ENCODE measurements around the gene DOCK4.

DOCK4 gene

GRCh38 chr7:111858331-111858730 is 347.9 kb downstream of the DOCK4 start:
- Histone ChIP-seq H3K27me3 (ENCODE audit: control insufficient read depth in 5 of 5, insufficient read depth in 4 of 5, low read length in 5 of 5) (no peaks in the 10 kb centered on the region), H3K36me3 (ENCODE audit: control insufficient read depth in 5 of 5, insufficient read depth in 5 of 5, low read length in 5 of 5) (peaks cover 0 to 14% (median 10%) of the 10 kb centered on the region in 5 donors), H3K4me3 (ENCODE audit: low read depth in 1 of 5, low read length in 5 of 5) (no peak overlapping the region), H3K9ac (ENCODE audit: low read length in 5 of 5) (no peak overlapping the region), H3K9me3 (ENCODE audit: control insufficient read depth in 5 of 5, low read length in 5 of 5) (no peaks in the 10 kb centered on the region), H3K27ac (ENCODE audit: low read depth, low read length) (no peak overlapping the region), H3K4me1 (ENCODE audit: control insufficient read depth in 5 of 5, insufficient read depth in 5 of 5, low read length in 5 of 5) (peaks cover 0 to 3% (median 0%) of the 10 kb centered on the region in 5 donors)

- Histone ChIP-seq H3K36me3 (ENCODE audit: control insufficient read depth in 5 of 5, insufficient read depth in 5 of 5, low read length in 5 of 5) (peaks cover 0 to 12% (median 10%) of the 10 kb centered on the region in 5 donors), H3K4me1 (ENCODE audit: control insufficient read depth in 5 of 5, insufficient read depth in 5 of 5, low read length in 5 of 5) (peaks cover 0 to 3% (median 0%) of the 10 kb centered on the region in 5 donors), H3K27me3 (ENCODE audit: control insufficient read depth in 5 of 5, insufficient read depth in 4 of 5, low read length in 5 of 5) (no peaks in the 10 kb centered on the region), H3K9me3 (ENCODE audit: control insufficient read depth in 5 of 5, low read length in 5 of 5) (no peaks in the 10 kb centered on the region), H3K4me3 (ENCODE audit: low read depth in 1 of 5, low read length in 5 of 5) (no peak overlapping the region), H3K27ac (ENCODE audit: low read depth, low read length) (no peak overlapping the region), H3K9ac (ENCODE audit: low read length in 5 of 5) (no peak overlapping the region)
Observed at GRCh38 chr7:111855842-111856227, 350.4 kb downstream of the DOCK4 start.

GRCh38 chr7:111855161-111855841 is 350.9 kb downstream of the DOCK4 start:
- Histone ChIP-seq H3K9ac (ENCODE audit: low read length in 5 of 5) (no peak overlapping the region), H3K27ac (ENCODE audit: low read depth, low read length) (no peak overlapping the region)

GRCh38 chr7:111853201-111853990 is 352.8 kb downstream of the DOCK4 start:
- Histone ChIP-seq H3K9me3 (ENCODE audit: control insufficient read depth in 5 of 5, low read length in 5 of 5) (no peaks in the 10 kb centered on the region), H3K4me1 (ENCODE audit: control insufficient read depth in 5 of 5, insufficient read depth in 5 of 5, low read length in 5 of 5) (peaks cover 0 to 3% (median 0%) of the 10 kb centered on the region in 5 donors), H3K9ac (ENCODE audit: low read length in 5 of 5) (no peak overlapping the region), H3K4me3 (ENCODE audit: low read depth in 1 of 5, low read length in 5 of 5) (no peak overlapping the region), H3K27me3 (ENCODE audit: control insufficient read depth in 5 of 5, insufficient read depth in 4 of 5, low read length in 5 of 5) (no peaks in the 10 kb centered on the region), H3K27ac (ENCODE audit: low read depth, low read length) (no peak overlapping the region), H3K36me3 (ENCODE audit: control insufficient read depth in 5 of 5, insufficient read depth in 5 of 5, low read length in 5 of 5) (peaks cover 0 to 3% (median 0%) of the 10 kb centered on the region in 5 donors)

More at GRCh38 chr7:111855161-111855841, 350.9 kb downstream of the DOCK4 start:
- peaks cover 0 to 7% (median 5%) of the 10 kb centered on the region in 5 donors for H3K36me3 ChIP-seq (ENCODE audit: control insufficient read depth in 5 of 5, insufficient read depth in 5 of 5, low read length in 5 of 5)
- H3K4me3 ChIP-seq (ENCODE audit: low read depth in 1 of 5, low read length in 5 of 5): no peak overlapping the region
- peaks cover 0 to 3% (median 0%) of the 10 kb centered on the region in 5 donors for H3K4me1 ChIP-seq (ENCODE audit: control insufficient read depth in 5 of 5, insufficient read depth in 5 of 5, low read length in 5 of 5)
- H3K9me3 ChIP-seq (ENCODE audit: control insufficient read depth in 5 of 5, low read length in 5 of 5): no peaks in the 10 kb centered on the region
- H3K27me3 ChIP-seq (ENCODE audit: control insufficient read depth in 5 of 5, insufficient read depth in 4 of 5, low read length in 5 of 5): no peaks in the 10 kb centered on the region

GRCh38 chr7:111852081-111852480 is 354.1 kb downstream of the DOCK4 start:
- H3K4me1 ChIP-seq (ENCODE audit: control insufficient read depth in 5 of 5, insufficient read depth in 5 of 5, low read length in 5 of 5): peaks cover 0 to 3% (median 0%) of the 10 kb centered on the region in 5 donors
- no peaks in the 10 kb centered on the region for H3K9me3 ChIP-seq (ENCODE audit: control insufficient read depth in 5 of 5, low read length in 5 of 5)
- H3K4me3 ChIP-seq (ENCODE audit: low read depth in 1 of 5, low read length in 5 of 5): no peak overlapping the region
- no peaks in the 10 kb centered on the region for H3K27me3 ChIP-seq (ENCODE audit: control insufficient read depth in 5 of 5, insufficient read depth in 4 of 5, low read length in 5 of 5)
- no peak overlapping the region for H3K27ac ChIP-seq (ENCODE audit: low read depth, low read length)
- H3K9ac ChIP-seq (ENCODE audit: low read length in 5 of 5): no peak overlapping the region
- H3K36me3 ChIP-seq (ENCODE audit: control insufficient read depth in 5 of 5, insufficient read depth in 5 of 5, low read length in 5 of 5): peaks cover 0 to 5% (median 2%) of the 10 kb centered on the region in 5 donors

- Histone ChIP-seq H3K4me1 (ENCODE audit: control insufficient read depth in 5 of 5, insufficient read depth in 5 of 5, low read length in 5 of 5) (peaks cover 0 to 13% (median 3%) of the 10 kb centered on the region in 5 donors), H3K27ac (ENCODE audit: low read depth, low read length) (no peak overlapping the region), H3K4me3 (ENCODE audit: low read depth in 1 of 5, low read length in 5 of 5) (no peak overlapping the region), H3K9ac (ENCODE audit: low read length in 5 of 5) (no peak overlapping the region), H3K9me3 (ENCODE audit: control insufficient read depth in 5 of 5, low read length in 5 of 5) (no peaks in the 10 kb centered on the region), H3K36me3 (ENCODE audit: control insufficient read depth in 5 of 5, insufficient read depth in 5 of 5, low read length in 5 of 5) (peaks cover 0 to 33% (median 14%) of the 10 kb centered on the region in 5 donors), H3K27me3 (ENCODE audit: control insufficient read depth in 5 of 5, insufficient read depth in 4 of 5, low read length in 5 of 5) (no peaks in the 10 kb centered on the region)
Observed at GRCh38 chr7:111846898-111847297, 359.3 kb downstream of the DOCK4 start.

GRCh38 chr7:111845853-111846252 is 360.3 kb downstream of the DOCK4 start:
- Histone ChIP-seq H3K9ac (ENCODE audit: low read length in 5 of 5) (no peak overlapping the region), H3K9me3 (ENCODE audit: control insufficient read depth in 5 of 5, low read length in 5 of 5) (no peaks in the 10 kb centered on the region), H3K36me3 (ENCODE audit: control insufficient read depth in 5 of 5, insufficient read depth in 5 of 5, low read length in 5 of 5) (peaks cover 0 to 36% (median 14%) of the 10 kb centered on the region in 5 donors), H3K4me1 (ENCODE audit: control insufficient read depth in 5 of 5, insufficient read depth in 5 of 5, low read length in 5 of 5) (peaks cover 0 to 13% (median 3%) of the 10 kb centered on the region in 5 donors), H3K27ac (ENCODE audit: low read depth, low read length) (no peak overlapping the region), H3K27me3 (ENCODE audit: control insufficient read depth in 5 of 5, insufficient read depth in 4 of 5, low read length in 5 of 5) (no peaks in the 10 kb centered on the region), H3K4me3 (ENCODE audit: low read depth in 1 of 5, low read length in 5 of 5) (no peak overlapping the region)

- H3K4me1 ChIP-seq (ENCODE audit: control insufficient read depth in 5 of 5, insufficient read depth in 5 of 5, low read length in 5 of 5): peaks cover 0 to 13% (median 3%) of the 10 kb centered on the region in 5 donors
- H3K27me3 ChIP-seq (ENCODE audit: control insufficient read depth in 5 of 5, insufficient read depth in 4 of 5, low read length in 5 of 5): no peaks in the 10 kb centered on the region
- no peaks in the 10 kb centered on the region for H3K9me3 ChIP-seq (ENCODE audit: control insufficient read depth in 5 of 5, low read length in 5 of 5)
- no peak overlapping the region for H3K27ac ChIP-seq (ENCODE audit: low read depth, low read length)
- no peak overlapping the region for H3K4me3 ChIP-seq (ENCODE audit: low read depth in 1 of 5, low read length in 5 of 5)
- H3K9ac ChIP-seq (ENCODE audit: low read length in 5 of 5): no peak overlapping the region
- peaks cover 0 to 44% (median 14%) of the 10 kb centered on the region in 5 donors for H3K36me3 ChIP-seq (ENCODE audit: control insufficient read depth in 5 of 5, insufficient read depth in 5 of 5, low read length in 5 of 5)
Observed at GRCh38 chr7:111844904-111845671, 361.1 kb downstream of the DOCK4 start.

- no peaks in the 10 kb centered on the region for H3K27me3 ChIP-seq (ENCODE audit: control insufficient read depth in 5 of 5, insufficient read depth in 4 of 5, low read length in 5 of 5)
- H3K9me3 ChIP-seq (ENCODE audit: control insufficient read depth in 5 of 5, low read length in 5 of 5): no peaks in the 10 kb centered on the region
- no peak overlapping the region for H3K9ac ChIP-seq (ENCODE audit: low read length in 5 of 5)
- no peak overlapping the region for H3K27ac ChIP-seq (ENCODE audit: low read depth, low read length)
- peaks cover 0 to 13% (median 3%) of the 10 kb centered on the region in 5 donors for H3K4me1 ChIP-seq (ENCODE audit: control insufficient read depth in 5 of 5, insufficient read depth in 5 of 5, low read length in 5 of 5)
- peaks cover 0 to 42% (median 14%) of the 10 kb centered on the region in 5 donors for H3K36me3 ChIP-seq (ENCODE audit: control insufficient read depth in 5 of 5, insufficient read depth in 5 of 5, low read length in 5 of 5)
- H3K4me3 ChIP-seq (ENCODE audit: low read depth in 1 of 5, low read length in 5 of 5): no peak overlapping the region
Observed at GRCh38 chr7:111842491-111842890, 363.7 kb downstream of the DOCK4 start.
